22Rv1 (cell line): Measurements from ENCODE around the gene GULP1.
"Not testable (repeated sequence)": the region's sequence is repeated elsewhere in the genome, so short reads cannot be mapped to it uniquely, and the experiment has no call there.

ENCODE experiments used
- CTCF ChIP-seq: fragments of 450-650 bp; IDR thresholded peaks from 2 replicates; pipeline ENCODE4 v1.5.1; 2017; ENCODE audit warnings: mild to moderate bottlenecking
- ZFX ChIP-seq: fragments of 450-650 bp; IDR thresholded peaks from 2 replicates; pipeline ENCODE4 v1.6.1; 2017; ENCODE audit warnings: antibody characterized with exemption, borderline replicate concordance

GRCh38 chr2:188605609-188606584 is 314.2 kb downstream of the GULP1 start:
- not testable (repeated sequence) for TF ChIP-seq CTCF, ZFX
